Adrenal gland (tissue), 5 donors: ENCODE data around the gene SH3BGRL2.

Experiments
- CTCF ChIP-seq, 6 experiments: fragments of 450-650 bp in 4 of 6; fragments of 200-600 bp in 2 of 6; sonication (generic) in 1 of 6; IDR thresholded peaks; 1 replicate in 5 of 6; 2 replicates in 1 of 6; pipeline versions ENCODE4 v1.5.1 to v1.8.0; 2016 to 2021; ENCODE audit warnings: antibody characterized with exemption in 6 of 6, mild to moderate bottlenecking in 2 of 6, moderate library complexity in 1 of 6
- POLR2A ChIP-seq, 2 donors: fragments of 450-650 bp; IDR thresholded peaks; one replicate each; pipeline ENCODE4 v1.6.1; 2017; ENCODE audit warnings: antibody characterized with exemption in 2 of 2, mild to moderate bottlenecking in 2 of 2, moderate library complexity in 1 of 2
- donor health status: DM: no; HTN: no; CAD: no.

DNA sequence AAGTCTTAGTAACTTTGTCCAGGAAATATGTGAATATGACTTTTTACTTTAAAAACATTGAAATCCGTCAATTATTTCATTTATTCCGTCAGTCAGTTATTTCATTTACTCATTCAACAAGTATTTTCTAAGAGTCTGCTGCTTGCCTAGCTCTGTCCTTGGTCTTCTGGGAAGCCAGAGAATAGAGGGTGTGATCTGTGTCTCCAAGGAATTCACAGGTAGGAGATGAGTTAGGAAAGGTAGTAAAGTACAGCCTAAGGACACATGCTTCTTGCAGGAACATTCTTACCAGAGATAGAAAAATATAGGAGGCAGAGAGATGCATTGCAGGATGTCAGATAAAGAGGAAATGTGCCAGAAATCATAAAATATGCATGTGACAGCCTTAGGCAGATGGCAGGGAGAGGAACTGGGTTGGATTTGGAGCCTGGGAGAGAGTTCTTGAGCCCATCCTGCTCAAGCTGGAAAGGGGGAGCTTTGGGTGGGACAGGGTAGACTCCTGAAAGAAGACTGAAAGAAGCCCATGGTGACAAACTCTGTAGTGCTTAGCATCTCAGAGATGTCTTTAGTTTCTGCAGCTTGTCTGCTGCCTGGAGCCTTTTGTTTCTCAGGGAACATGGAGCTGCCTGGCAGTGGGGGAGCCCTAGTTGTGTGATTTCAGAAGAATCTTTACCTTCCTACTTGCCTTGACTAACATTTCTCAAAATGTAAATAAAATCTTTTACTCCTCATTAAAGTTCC, 3.5 kb downstream of the SH3BGRL2 start:
- no peak for TF ChIP-seq CTCF (IDR thresholded peaks at IDR 0.05)
- TF ChIP-seq POLR2A (IDR thresholded peaks at IDR 0.05) = no peak
